ENCODE results near the gene SEMA3D. TPM values are rescaled to one million over a fixed set of nuclear protein-coding genes. Genes with fewer than 3 reads are reported as not detected.

SEMA3D gene
- total RNA-seq, 1 donor from 2014 or later, result 1.6 TPM

- ATAC-seq (peak; percentile 79), DNase-seq (ENCODE audit: missing footprints) (no peak)
- intact Hi-C loops (cut with DNase I), result no loop called here
These were observed 215.5 kb downstream of the SEMA3D start for GRCh38 chr7:84971360-84971759.

GRCh38 chr7:84970670-84971069 is 216.2 kb downstream of the SEMA3D start:
- DNase-seq (ENCODE audit: missing footprints) (no peak), ATAC-seq (no peak)
- intact Hi-C loops (cut with DNase I), result no loop called here

- intact Hi-C loops (cut with DNase I), result no loop called here
- DNase-seq (ENCODE audit: missing footprints), result no peak
- ATAC-seq, result no peak
These were observed 233.6 kb downstream of the SEMA3D start for GRCh38 chr7:84953234-84953633.

GRCh38 chr7:84950836-84951235 is 236.0 kb downstream of the SEMA3D start:
- no peak for ATAC-seq
- DNase-seq (ENCODE audit: missing footprints), result no peak
- intact Hi-C loops (cut with DNase I), result no loop called here

- ATAC-seq, result no peak
- intact Hi-C loops (cut with DNase I), result no loop called here
- no peak for DNase-seq (ENCODE audit: missing footprints)
These were observed 237.4 kb downstream of the SEMA3D start for GRCh38 chr7:84949501-84949900.

GRCh38 chr7:84949067-84949466 is 237.8 kb downstream of the SEMA3D start:
- intact Hi-C loops (cut with DNase I), result no loop called here
- ATAC-seq (no peak), DNase-seq (ENCODE audit: missing footprints) (no peak)

GRCh38 chr7:84948634-84949033 is 238.2 kb downstream of the SEMA3D start:
- intact Hi-C loops (cut with DNase I), result no loop called here
- ATAC-seq (no peak), DNase-seq (ENCODE audit: missing footprints) (no peak)

GRCh38 chr7:84946549-84946948 is 240.3 kb downstream of the SEMA3D start:
- ATAC-seq (no peak), DNase-seq (ENCODE audit: missing footprints) (no peak)
- intact Hi-C loops (cut with DNase I), result no loop called here

All from Right ventricle myocardium inferior (tissue), 1 donor.